Hepatocyte (in vitro differentiated cells): Measurements from ENCODE around the gene ZNF280D. TPM values are rescaled to one million over a fixed set of nuclear protein-coding genes. Genes with fewer than 3 reads are reported as not detected.

ENCODE experiments used
- DNase-seq: peaks from one replicate; pipeline ENCODE4 v3.0.0-alpha.2; 2016; ENCODE audit warnings: low spot score
- H2AFZ ChIP-seq: fragments of 200-600 bp; sonication (generic); 2 replicates; pipeline ENCODE4 v1.6.0; 2016; ENCODE audit warnings: antibody characterized with exemption, mild to moderate bottlenecking
- H3K27ac ChIP-seq: fragments of 200-600 bp; sonication (generic); 2 replicates; pipeline ENCODE4 v1.5.1; 2016; ENCODE audit warnings: mild to moderate bottlenecking
- H3K27me3 ChIP-seq: fragments of 200-600 bp; sonication (generic); 2 replicates; pipeline ENCODE4 v1.6.1; 2016
- H3K36me3 ChIP-seq: fragments of 200-600 bp; sonication (generic); replicated peaks from 2 replicates; pipeline ENCODE4 v1.5.1; 2016; ENCODE audit warnings: low read depth; ENCODE audit not compliant: insufficient read depth
- H3K4me1 ChIP-seq: fragments of 200-600 bp; sonication (generic); 2 replicates; pipeline ENCODE4 v1.5.1; 2016; ENCODE audit warnings: mild to moderate bottlenecking, moderate library complexity; ENCODE audit not compliant: insufficient read depth
- H3K4me2 ChIP-seq: fragments of 200-600 bp; sonication (generic); 2 replicates; pipeline ENCODE4 v1.6.0; 2016
- H3K4me3 ChIP-seq: fragments of 200-600 bp; sonication (generic); 2 replicates; pipeline ENCODE4 v1.5.1; 2016; ENCODE audit warnings: mild to moderate bottlenecking
- H3K79me2 ChIP-seq: fragments of 200-600 bp; sonication (generic); 2 replicates; pipeline ENCODE4 v1.6.0; 2017; ENCODE audit warnings: mild to moderate bottlenecking
- H3K9me2 ChIP-seq: fragments of 200-600 bp; sonication (generic); replicated peaks from 2 replicates; pipeline ENCODE4 v1.6.0; 2017; ENCODE audit warnings: mild to moderate bottlenecking; ENCODE audit not compliant: insufficient read depth
- H3K9me3 ChIP-seq: fragments of 200-600 bp; sonication (generic); 2 replicates; pipeline ENCODE4 v1.5.1; 2016; ENCODE audit warnings: low read depth, mild to moderate bottlenecking
- H4K20me1 ChIP-seq: fragments of 200-600 bp; sonication (generic); 2 replicates; pipeline ENCODE4 v1.6.0; 2016; ENCODE audit warnings: mild to moderate bottlenecking; ENCODE audit not compliant: insufficient read depth, poor library complexity, severe bottlenecking
- EZH2 ChIP-seq: fragments of 200-600 bp; sonication (generic); IDR thresholded peaks from 2 replicates; pipeline ENCODE4 v1.6.1; 2016; ENCODE audit warnings: antibody characterized with exemption, mild to moderate bottlenecking, borderline replicate concordance
- EZH2phosphoT487 ChIP-seq: fragments of 200-600 bp; sonication (generic); IDR thresholded peaks from one replicate; pipeline ENCODE4 v1.6.1; 2018; ENCODE audit warnings: antibody characterized with exemption, mild to moderate bottlenecking, low read depth, moderate library complexity; ENCODE audit not compliant: unreplicated experiment, severe bottlenecking
- WGBS: methylation state at CpG from one replicate; pipeline ENCODE4 v1.1.6; 2016; ENCODE audit warnings: low lambda C conversion rate; ENCODE audit errors: missing lambda C conversion rate; 5-methylcytosine and 5-hydroxymethylcytosine counted together
- polyA plus RNA-seq: library from polyadenylated mRNA; unstranded; fragments of >200 nt; fragmentation: Nextera tagmentation; extraction: Ambion mirVana; gene quantifications from 2 replicates; pipeline ENCODE4 v1.2.1, GENCODE V29; 2016
- total RNA-seq: library from RNA; depleted of rRNA; stranded (reverse); fragments of >200 nt; gene quantifications from 2 replicates; pipeline ENCODE4 v1.2.3, GENCODE V29; 2014
- TF ChIP-seq, protein P1 (sequence below): fragments of 200-600 bp; sonication (generic); IDR thresholded peaks from 2 replicates; pipeline ENCODE4 v1.5.1; 2016; ENCODE audit warnings: antibody characterized with exemption, mild to moderate bottlenecking; ENCODE audit not compliant: poor library complexity

Gene ZNF280D
- total and polyA plus RNA-seq, 2 experiments from 2014 or later: 0.54 to 0.87 TPM

DNA sequence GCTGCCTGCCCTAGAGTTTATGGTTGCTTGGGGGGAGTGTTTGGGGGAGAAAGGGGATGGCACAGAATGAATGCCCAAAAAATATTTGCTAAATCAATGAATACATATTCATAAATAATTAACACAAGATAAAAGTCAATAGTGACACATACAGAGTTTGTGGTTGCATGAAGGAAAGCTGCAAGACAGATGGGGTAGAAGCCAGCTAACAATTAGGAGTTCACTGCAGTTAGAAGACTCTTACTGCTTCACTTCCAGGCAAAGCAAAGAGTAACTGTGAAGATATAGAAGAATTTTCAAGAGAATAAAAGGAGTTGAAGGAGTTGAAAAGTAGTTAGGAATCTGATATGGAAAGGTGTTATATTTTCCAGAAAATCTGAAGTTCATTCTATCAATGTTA, 72.4 kb downstream of the ZNF280D start:
- no peak for DNase-seq
- TF ChIP-seq, protein P1, sequence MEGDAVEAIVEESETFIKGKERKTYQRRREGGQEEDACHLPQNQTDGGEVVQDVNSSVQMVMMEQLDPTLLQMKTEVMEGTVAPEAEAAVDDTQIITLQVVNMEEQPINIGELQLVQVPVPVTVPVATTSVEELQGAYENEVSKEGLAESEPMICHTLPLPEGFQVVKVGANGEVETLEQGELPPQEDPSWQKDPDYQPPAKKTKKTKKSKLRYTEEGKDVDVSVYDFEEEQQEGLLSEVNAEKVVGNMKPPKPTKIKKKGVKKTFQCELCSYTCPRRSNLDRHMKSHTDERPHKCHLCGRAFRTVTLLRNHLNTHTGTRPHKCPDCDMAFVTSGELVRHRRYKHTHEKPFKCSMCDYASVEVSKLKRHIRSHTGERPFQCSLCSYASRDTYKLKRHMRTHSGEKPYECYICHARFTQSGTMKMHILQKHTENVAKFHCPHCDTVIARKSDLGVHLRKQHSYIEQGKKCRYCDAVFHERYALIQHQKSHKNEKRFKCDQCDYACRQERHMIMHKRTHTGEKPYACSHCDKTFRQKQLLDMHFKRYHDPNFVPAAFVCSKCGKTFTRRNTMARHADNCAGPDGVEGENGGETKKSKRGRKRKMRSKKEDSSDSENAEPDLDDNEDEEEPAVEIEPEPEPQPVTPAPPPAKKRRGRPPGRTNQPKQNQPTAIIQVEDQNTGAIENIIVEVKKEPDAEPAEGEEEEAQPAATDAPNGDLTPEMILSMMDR: no peak
- no peak for TF ChIP-seq EZH2
- TF ChIP-seq EZH2phosphoT487: no peak
- no peaks in the 10 kb centered on the region for H3K9me2 ChIP-seq
- no peak overlapping the region for H3K4me3 ChIP-seq
- H3K27me3 ChIP-seq: no peaks in the 10 kb centered on the region
- no peak overlapping the region for H3K4me2 ChIP-seq
- no peaks in the 10 kb centered on the region for H4K20me1 ChIP-seq
- H3K79me2 ChIP-seq: no peaks in the 10 kb centered on the region
- H3K36me3 ChIP-seq: no peaks in the 10 kb centered on the region
- H2AFZ ChIP-seq: no peak overlapping the region
- no peaks in the 10 kb centered on the region for H3K4me1 ChIP-seq
- H3K9me3 ChIP-seq: no peaks in the 10 kb centered on the region
- no peak overlapping the region for H3K27ac ChIP-seq

DNA sequence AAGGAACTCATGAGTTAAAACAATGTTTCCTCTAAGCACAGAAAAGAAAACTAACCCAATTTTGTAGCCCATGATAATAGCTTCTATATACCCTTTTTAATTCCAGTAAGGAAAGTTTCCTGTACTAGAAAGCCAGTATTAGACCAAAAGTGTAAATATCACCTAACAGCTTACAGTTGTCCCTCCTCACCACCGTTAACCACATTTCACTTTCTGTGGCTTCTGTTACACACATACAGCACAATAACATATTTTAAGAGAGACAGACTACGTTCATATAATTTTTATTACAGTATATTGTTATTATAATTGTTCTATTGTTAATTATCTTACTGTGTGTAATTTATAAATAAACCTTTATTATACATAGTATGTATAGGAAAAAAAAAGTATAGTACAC, 74.1 kb downstream of the ZNF280D start:
- no peaks in the 10 kb centered on the region for H3K79me2 ChIP-seq
- no peak for DNase-seq
- no peaks in the 10 kb centered on the region for H3K27me3 ChIP-seq
- no peak overlapping the region for H2AFZ ChIP-seq
- no peak overlapping the region for H3K27ac ChIP-seq
- H3K4me1 ChIP-seq: no peaks in the 10 kb centered on the region
- H3K9me2 ChIP-seq: no peaks in the 10 kb centered on the region
- H3K9me3 ChIP-seq: no peaks in the 10 kb centered on the region
- TF ChIP-seq EZH2phosphoT487 (no peak), EZH2 (no peak)
- TF ChIP-seq, protein P1: no peak
- H3K4me2 ChIP-seq: no peak overlapping the region
- WGBS: 79% methylated on average over 2 of the region's 2 CpGs
- H4K20me1 ChIP-seq: no peaks in the 10 kb centered on the region
- no peak overlapping the region for H3K4me3 ChIP-seq
- H3K36me3 ChIP-seq: no peaks in the 10 kb centered on the region

DNA sequence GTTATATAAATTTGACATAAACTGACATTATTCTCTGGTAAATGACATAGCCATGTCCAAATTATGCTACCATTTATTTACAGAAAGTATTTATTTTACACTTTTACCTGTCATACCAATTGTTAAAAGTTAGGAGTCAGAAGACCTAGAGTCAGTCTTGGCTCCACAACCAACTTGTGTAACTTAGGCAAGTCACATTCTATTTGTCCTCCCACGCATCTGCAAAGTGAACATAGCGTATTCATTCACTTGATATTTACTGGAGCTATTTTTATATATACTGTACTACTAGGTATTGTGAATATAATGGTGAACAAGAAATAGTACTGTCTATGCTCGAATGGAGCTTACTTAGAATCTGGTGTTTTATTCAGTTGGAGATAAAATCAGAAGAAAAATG, 78.7 kb downstream of the ZNF280D start:
- no peak overlapping the region for H2AFZ ChIP-seq
- no peak overlapping the region for H3K4me3 ChIP-seq
- no peaks in the 10 kb centered on the region for H4K20me1 ChIP-seq
- DNase-seq: no peak
- peak overlapping the region; percentile 28 for H3K27ac ChIP-seq
- H3K9me3 ChIP-seq: no peaks in the 10 kb centered on the region
- no peaks in the 10 kb centered on the region for H3K36me3 ChIP-seq
- 99% methylated on average over 3 of the region's 3 CpGs for WGBS
- no peaks in the 10 kb centered on the region for H3K27me3 ChIP-seq
- H3K4me1 ChIP-seq: no peaks in the 10 kb centered on the region
- H3K79me2 ChIP-seq: no peaks in the 10 kb centered on the region
- H3K4me2 ChIP-seq: no peak overlapping the region
- no peaks in the 10 kb centered on the region for H3K9me2 ChIP-seq
- TF ChIP-seq EZH2 (no peak), EZH2phosphoT487 (no peak)
- TF ChIP-seq, protein P1: no peak

DNA sequence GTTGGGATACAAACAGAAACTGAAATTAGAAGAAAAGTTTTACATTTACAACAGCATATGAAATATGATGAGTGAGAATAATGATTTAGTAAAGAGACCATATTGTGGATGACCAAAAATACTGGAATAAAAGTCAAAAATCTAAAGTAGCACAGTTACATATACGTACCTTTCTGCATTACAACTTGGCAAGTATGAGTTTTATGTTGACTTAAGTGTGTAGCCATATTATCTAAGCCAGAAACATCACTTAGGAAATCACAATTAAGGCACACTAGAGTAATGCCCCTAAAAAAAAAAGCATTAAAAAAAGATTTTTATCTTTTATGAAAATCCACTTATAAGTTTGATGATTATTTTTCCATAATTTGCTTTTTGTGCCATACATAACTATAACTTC, 79.1 kb downstream of the ZNF280D start:
- Histone ChIP-seq H3K27me3 (no peaks in the 10 kb centered on the region), H3K36me3 (no peaks in the 10 kb centered on the region), H3K9me3 (no peaks in the 10 kb centered on the region), H3K4me2 (peak overlapping the region; percentile 10), H2AFZ (no peak overlapping the region), H4K20me1 (no peaks in the 10 kb centered on the region), H3K27ac (peak overlapping the region; percentile 28), H3K79me2 (no peaks in the 10 kb centered on the region), H3K9me2 (no peaks in the 10 kb centered on the region), H3K4me3 (no peak overlapping the region), H3K4me1 (no peaks in the 10 kb centered on the region)
- DNase-seq: no peak
- TF ChIP-seq EZH2: no peak
- no peak for TF ChIP-seq EZH2phosphoT487
- TF ChIP-seq, protein P1: no peak
- WGBS: 89% methylated on average over 1 of the region's 1 CpG
